ENCODE results near the gene SON. TPM values are rescaled to one million over a fixed set of nuclear protein-coding genes. Genes with fewer than 3 reads are reported as not detected.

Gene SON
- total RNA-seq, 3 donors from 2014 or later, result 240 to 293 (median 254) TPM

DNA sequence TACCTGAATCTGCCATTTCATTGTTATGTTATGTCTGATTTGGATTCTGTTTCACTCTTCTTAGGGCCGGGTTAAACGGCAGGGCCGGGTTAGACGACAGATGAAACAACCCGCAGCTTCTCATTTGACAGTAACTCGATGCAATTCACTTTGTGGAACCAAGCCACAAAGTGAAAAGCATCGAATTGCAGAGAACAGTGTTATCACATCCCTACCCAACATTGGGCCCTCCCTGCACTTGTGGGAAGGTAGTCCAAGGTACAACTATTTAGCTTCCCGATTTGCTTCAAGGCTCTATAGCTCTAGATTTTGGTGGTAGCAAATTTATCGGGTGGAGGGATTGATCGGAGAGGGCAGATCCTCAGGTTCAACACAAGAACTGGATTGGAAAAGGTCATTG, 17.0 kb downstream of the SON start:
- Histone ChIP-seq H3K4me3 (no peak overlapping the region), H3K4me1 (ENCODE audit: low read depth) (peaks cover 4% of the 10 kb centered on the region), H3K9me3 (no peaks in the 10 kb centered on the region), H3K36me3 (ENCODE audit: low read depth) (peaks cover 4% of the 10 kb centered on the region)
- intact Hi-C loops (cut with DNase I, micrococcal nuclease), result no loop called here
- ATAC-seq (no peak), DNase-seq (no peak)
- TF ChIP-seq, protein P1, sequence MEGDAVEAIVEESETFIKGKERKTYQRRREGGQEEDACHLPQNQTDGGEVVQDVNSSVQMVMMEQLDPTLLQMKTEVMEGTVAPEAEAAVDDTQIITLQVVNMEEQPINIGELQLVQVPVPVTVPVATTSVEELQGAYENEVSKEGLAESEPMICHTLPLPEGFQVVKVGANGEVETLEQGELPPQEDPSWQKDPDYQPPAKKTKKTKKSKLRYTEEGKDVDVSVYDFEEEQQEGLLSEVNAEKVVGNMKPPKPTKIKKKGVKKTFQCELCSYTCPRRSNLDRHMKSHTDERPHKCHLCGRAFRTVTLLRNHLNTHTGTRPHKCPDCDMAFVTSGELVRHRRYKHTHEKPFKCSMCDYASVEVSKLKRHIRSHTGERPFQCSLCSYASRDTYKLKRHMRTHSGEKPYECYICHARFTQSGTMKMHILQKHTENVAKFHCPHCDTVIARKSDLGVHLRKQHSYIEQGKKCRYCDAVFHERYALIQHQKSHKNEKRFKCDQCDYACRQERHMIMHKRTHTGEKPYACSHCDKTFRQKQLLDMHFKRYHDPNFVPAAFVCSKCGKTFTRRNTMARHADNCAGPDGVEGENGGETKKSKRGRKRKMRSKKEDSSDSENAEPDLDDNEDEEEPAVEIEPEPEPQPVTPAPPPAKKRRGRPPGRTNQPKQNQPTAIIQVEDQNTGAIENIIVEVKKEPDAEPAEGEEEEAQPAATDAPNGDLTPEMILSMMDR (IDR thresholded peaks at IDR 0.05), result no peak

DNA sequence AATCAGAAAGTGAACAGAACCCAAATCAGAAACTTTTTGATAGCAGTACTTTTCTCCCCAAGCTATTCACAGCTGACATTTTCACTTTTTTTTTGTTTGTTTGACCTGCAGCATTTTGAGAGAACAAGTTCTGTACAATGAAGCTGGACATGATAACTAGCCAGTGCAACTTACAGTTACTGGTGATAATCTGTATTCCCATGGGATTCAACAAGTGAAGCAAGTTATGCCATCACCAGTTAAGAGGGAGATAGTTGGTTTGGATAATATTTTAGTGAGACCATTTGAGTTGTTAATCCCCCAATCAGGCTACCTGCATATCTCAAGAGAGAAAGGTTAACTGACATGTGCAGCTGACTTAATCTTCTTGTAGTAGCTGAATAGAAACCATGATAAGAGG, 18.1 kb downstream of the SON start:
- DNase-seq (no peak), ATAC-seq (no peak)
- Histone ChIP-seq H3K4me1 (ENCODE audit: low read depth) (peaks cover 3% of the 10 kb centered on the region), H3K4me3 (no peak overlapping the region), H3K9me3 (no peaks in the 10 kb centered on the region), H3K36me3 (ENCODE audit: low read depth) (peaks cover 4% of the 10 kb centered on the region)
- TF ChIP-seq, protein P1 (IDR thresholded peaks at IDR 0.05), result no peak
- intact Hi-C loops (cut with DNase I, micrococcal nuclease), result no loop called here

DNA sequence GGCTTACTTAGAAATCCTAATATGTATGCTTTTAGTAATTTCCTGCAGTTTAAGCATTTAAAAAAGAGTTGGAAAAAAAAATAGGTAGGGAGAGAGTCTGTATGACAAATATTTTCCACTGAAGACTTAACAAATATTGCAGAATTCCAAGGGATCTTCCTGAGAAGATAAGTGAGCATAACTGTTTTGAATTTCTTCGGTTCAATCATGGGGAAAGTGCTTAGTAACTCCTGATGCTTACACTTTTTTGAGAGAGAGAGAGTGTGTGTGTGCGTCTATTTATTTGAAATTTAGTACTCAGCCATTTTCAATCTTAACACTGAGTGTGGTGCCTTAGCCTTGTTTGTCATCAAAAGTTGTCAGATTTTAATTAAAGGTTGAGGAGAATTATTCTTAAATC, 18.5 kb downstream of the SON start:
- Histone ChIP-seq H3K4me3 (no peak overlapping the region), H3K9me3 (no peaks in the 10 kb centered on the region), H3K4me1 (ENCODE audit: low read depth) (no peaks in the 10 kb centered on the region), H3K36me3 (ENCODE audit: low read depth) (peaks cover 4% of the 10 kb centered on the region)
- DNase-seq (no peak), ATAC-seq (no peak)
- TF ChIP-seq, protein P1 (IDR thresholded peaks at IDR 0.05), result no peak
- intact Hi-C loops (cut with DNase I, micrococcal nuclease), result no loop called here

DNA sequence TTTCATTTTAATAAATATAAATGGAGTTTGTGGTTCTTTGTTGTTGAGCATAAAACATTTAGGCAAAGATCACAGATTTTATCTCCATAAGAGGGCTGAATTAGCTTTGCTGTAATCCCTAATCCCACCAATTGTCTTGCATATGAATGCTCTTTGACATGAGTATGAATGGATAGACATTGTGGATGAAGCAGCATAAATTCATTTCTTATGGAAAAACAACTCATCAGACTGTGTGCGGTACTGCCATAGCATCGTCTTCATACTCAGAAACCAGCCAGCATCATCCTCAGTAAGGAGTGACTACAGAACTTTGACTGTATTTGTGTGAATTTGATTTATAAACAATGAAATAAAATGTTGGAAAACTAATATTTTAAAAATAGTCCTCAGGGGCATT, 19.6 kb downstream of the SON start:
- Histone ChIP-seq H3K36me3 (ENCODE audit: low read depth) (peaks cover 4% of the 10 kb centered on the region), H3K9me3 (no peaks in the 10 kb centered on the region), H3K4me1 (ENCODE audit: low read depth) (no peaks in the 10 kb centered on the region), H3K4me3 (no peak overlapping the region)
- ATAC-seq, result no peak
- TF ChIP-seq, protein P1 (IDR thresholded peaks at IDR 0.05), result no peak
- intact Hi-C loops (cut with DNase I, micrococcal nuclease), result no loop called here
- no peak for DNase-seq

DNA sequence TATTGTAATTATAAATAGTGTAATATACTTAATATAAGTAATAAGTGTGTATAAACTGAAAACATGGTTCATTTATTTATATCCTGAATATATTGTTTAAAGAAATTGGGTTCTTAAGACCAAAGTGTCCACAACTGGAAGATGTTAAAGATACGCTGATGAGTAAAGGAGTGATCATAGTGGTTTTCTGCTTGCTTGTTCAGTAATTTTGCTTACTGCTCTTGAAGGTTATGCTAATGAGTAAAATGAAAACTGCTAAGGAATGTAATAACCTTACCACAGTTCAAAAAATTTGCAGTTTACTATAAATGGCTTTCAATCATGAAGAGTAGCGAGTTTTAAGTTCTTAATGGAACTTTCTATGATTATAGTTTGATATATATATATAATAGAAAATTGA, 23.7 kb downstream of the SON start:
- Histone ChIP-seq H3K4me1 (ENCODE audit: low read depth) (no peaks in the 10 kb centered on the region), H3K4me3 (no peak overlapping the region), H3K9me3 (no peaks in the 10 kb centered on the region), H3K36me3 (ENCODE audit: low read depth) (peaks cover 5% of the 10 kb centered on the region)
- intact Hi-C loops (cut with DNase I, micrococcal nuclease), result no loop called here
- ATAC-seq (no peak), DNase-seq (no peak)
- TF ChIP-seq, protein P1 (IDR thresholded peaks at IDR 0.05), result no peak

DNA sequence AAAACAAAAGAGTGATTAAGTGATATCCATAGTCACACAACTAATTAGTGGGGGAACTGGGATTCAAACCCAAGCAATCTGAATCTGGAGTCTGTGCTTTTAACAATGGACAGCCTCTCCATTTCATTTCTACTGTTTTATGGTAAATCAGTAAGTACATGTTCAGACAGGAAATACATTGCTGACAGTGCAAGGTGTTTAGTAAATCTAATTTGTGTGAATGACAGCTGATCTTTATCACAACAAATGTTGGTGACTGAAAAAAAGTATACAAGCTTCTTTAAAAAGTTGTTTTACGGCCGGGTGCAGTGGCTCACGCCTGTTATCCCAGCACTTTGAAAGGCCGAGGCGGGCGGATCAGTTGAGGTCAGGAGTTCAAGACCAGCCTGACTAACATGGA, 25.1 kb downstream of the SON start:
- Histone ChIP-seq H3K36me3 (ENCODE audit: low read depth) (peaks cover 5% of the 10 kb centered on the region), H3K4me1 (ENCODE audit: low read depth) (no peaks in the 10 kb centered on the region), H3K9me3 (no peaks in the 10 kb centered on the region), H3K4me3 (no peak overlapping the region)
- intact Hi-C loops (cut with DNase I, micrococcal nuclease), result no loop called here
- DNase-seq, result no peak
- ATAC-seq, result no peak
- TF ChIP-seq, protein P1 (IDR thresholded peaks at IDR 0.05), result no peak

All from mucosa of descending colon (tissue), 3 donors.